Adrenal gland (tissue), 12 donors: ENCODE data around the gene KRT72. TPM values are rescaled to one million over a fixed set of nuclear protein-coding genes. Genes with fewer than 3 reads are reported as not detected.

Experiments used
- DNase-seq, 7 donors: peaks; one replicate each; pipeline ENCODE4 v3.0.0-alpha.2; 2019 to 2020
- H3K27ac ChIP-seq, 5 donors: fragments of 200-600 bp; sonication (generic) in 4 of 5; 1 replicate in 3 of 5; 2 replicates in 2 of 5; pipeline versions ENCODE4 v1.5.1 to v1.8.0; 2016 to 2020; ENCODE audit warnings: mild to moderate bottlenecking in 1 of 5
- H3K27me3 ChIP-seq: fragments of 200-600 bp; 2 replicates; pipeline ENCODE4 v1.8.0; 2021
- H3K36me3 ChIP-seq, 2 donors: fragments of 200-600 bp; replicated peaks in 1 of 2; 1 replicate in 1 of 2; 2 replicates in 1 of 2; pipeline versions ENCODE4 v1.5.1 to v1.8.0; 2018 to 2022
- H3K4me1 ChIP-seq, 2 donors: fragments of 200-600 bp; replicated peaks in 1 of 2; 1 replicate in 1 of 2; 2 replicates in 1 of 2; pipeline versions ENCODE4 v1.5.1 to v1.8.0; 2018 to 2021
- H3K4me3 ChIP-seq, 4 donors: fragments of 200-600 bp; sonication (generic) in 3 of 4; one replicate each; pipeline ENCODE4 v1.5.1; 2016 to 2018
- H3K9me3 ChIP-seq, 3 donors: fragments of 200-600 bp; sonication (generic) in 1 of 3; replicated peaks in 1 of 3; 1 replicate in 2 of 3; 2 replicates in 1 of 3; pipeline versions ENCODE4 v1.5.1 to v1.8.0; 2016 to 2021
- POLR2A ChIP-seq, 2 donors: fragments of 450-650 bp; IDR thresholded peaks; one replicate each; pipeline ENCODE4 v1.6.1; 2017; ENCODE audit warnings: antibody characterized with exemption in 2 of 2, mild to moderate bottlenecking in 2 of 2, moderate library complexity in 1 of 2
- WGBS, 4 donors: extraction: QIAGEN DNeasy Blood & Tissue Kit in 2 of 4; methylation state at CpG; one replicate each; pipeline versions ENCODE4 v1.1.5 to v1.1.7; 2013 to 2017; 5-methylcytosine and 5-hydroxymethylcytosine counted together
- intact Hi-C, 2 donors: fragments of 100-400 bp; cut with DNase I; formaldehyde crosslinking; loops; one replicate each; pipeline versions ENCODE4 v1.14.1 to v1.15.0; 2022 to 2023
- polyA plus RNA-seq, 3 donors: library from polyadenylated mRNA; stranded (reverse); fragments of 200-250 nt in 2 of 3; fragments of 350-450 nt in 1 of 3; fragmentation: Illumina TruSeq in 1 of 3; extraction: RNeasy Lipid Tissue Mini Kit (QIAGEN cat#74804) in 1 of 3; gene quantifications; one replicate each; pipeline ENCODE4 v1.2.3, GENCODE V29; 2013 to 2014
- total RNA-seq, 9 donors: library from RNA; depleted of rRNA in 4 of 9; stranded (reverse); fragments of >200 nt in 4 of 9; fragments of 120-200 nt in 1 of 9; fragmentation: NEBNext Ultra II Directional in 1 of 9; extraction: Animal tissue kit (Norgen Biotek cat#: 25700) in 1 of 9; gene quantifications; one replicate each; pipeline versions ENCODE4 v1.1.0 to v1.2.4, GENCODE V29; 2013 to 2023
- TF ChIP-seq, protein P1 (sequence below), 6 experiments: fragments of 450-650 bp in 4 of 6; fragments of 200-600 bp in 2 of 6; sonication (generic) in 1 of 6; IDR thresholded peaks; 1 replicate in 5 of 6; 2 replicates in 1 of 6; pipeline versions ENCODE4 v1.5.1 to v1.8.0; 2016 to 2021; ENCODE audit warnings: antibody characterized with exemption in 6 of 6, mild to moderate bottlenecking in 2 of 6, moderate library complexity in 1 of 6
- donor health status: healthy with polysubstance abuse.
- donor health status: Bipolar disorder and iron deficiency.
- donor health status: DM: yes; HTN: yes; CAD: no.
- donor health status: DM: no; HTN: no; CAD: no.
- donor health status: DM: no; HTN: no; CAD: no.
- donor health status: DM: yes; HTN: yes; CAD: no.

KRT72 gene
- total and polyA plus RNA-seq, 12 donors = 0.14 to 2.7 TPM; not detected in 10

DNA sequence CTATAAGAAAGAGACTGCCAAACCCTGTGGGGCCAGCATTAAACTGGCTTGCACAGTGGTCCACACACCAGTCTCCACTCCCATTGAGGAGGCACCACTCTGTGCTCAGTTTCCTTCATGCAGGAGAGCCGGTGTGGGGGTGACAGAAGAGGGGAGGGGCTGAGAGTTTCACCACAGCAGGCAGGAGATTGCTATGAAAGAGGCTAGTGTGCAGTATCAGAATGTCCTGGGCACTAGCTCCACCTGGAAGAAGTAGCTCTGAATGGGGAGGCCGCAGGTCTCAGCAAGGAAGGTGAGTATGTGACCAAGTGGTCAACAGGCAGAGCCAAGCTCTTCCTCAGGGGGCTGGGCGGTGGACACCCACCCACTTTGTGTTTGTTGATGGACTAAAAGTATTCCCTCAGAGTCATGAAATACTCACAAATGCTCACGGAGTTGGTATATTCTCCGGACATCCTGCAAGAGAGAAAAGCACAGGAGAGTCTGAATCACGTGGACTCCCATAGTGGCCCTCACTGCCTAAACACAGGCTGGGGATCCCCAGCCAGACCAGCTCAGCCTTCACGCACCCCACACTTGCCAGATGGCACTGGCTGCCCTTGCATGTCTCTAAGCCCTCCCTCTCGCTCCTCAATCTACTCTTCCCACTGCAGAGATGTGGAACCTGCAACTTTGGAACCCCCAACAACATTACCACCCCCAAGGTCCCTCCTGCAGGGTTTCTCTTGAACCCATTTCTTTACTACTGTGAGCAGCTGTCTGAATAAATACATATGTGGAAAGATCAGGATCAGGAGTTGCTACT, 7.8 kb upstream of the KRT72 start:
- Histone ChIP-seq H3K36me3 (no peaks in the 10 kb centered on the region), H3K4me3 (no peak overlapping the region), H3K27me3 (peaks cover 4% of the 10 kb centered on the region), H3K4me1 (no peaks in the 10 kb centered on the region), H3K27ac (no peak overlapping the region), H3K9me3 (no peaks in the 10 kb centered on the region)
- 65 to 76% (median 72%) methylated on average over 5 to 8 of the region's 8 CpGs for whole genome bisulfite sequencing, 4 donors
- TF ChIP-seq, protein P1, sequence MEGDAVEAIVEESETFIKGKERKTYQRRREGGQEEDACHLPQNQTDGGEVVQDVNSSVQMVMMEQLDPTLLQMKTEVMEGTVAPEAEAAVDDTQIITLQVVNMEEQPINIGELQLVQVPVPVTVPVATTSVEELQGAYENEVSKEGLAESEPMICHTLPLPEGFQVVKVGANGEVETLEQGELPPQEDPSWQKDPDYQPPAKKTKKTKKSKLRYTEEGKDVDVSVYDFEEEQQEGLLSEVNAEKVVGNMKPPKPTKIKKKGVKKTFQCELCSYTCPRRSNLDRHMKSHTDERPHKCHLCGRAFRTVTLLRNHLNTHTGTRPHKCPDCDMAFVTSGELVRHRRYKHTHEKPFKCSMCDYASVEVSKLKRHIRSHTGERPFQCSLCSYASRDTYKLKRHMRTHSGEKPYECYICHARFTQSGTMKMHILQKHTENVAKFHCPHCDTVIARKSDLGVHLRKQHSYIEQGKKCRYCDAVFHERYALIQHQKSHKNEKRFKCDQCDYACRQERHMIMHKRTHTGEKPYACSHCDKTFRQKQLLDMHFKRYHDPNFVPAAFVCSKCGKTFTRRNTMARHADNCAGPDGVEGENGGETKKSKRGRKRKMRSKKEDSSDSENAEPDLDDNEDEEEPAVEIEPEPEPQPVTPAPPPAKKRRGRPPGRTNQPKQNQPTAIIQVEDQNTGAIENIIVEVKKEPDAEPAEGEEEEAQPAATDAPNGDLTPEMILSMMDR (IDR thresholded peaks at IDR 0.05) = no peak
- peak in 2 of 7 donors; percentile 8 to 17 for DNase-seq
- intact Hi-C loops = no loop called here

DNA sequence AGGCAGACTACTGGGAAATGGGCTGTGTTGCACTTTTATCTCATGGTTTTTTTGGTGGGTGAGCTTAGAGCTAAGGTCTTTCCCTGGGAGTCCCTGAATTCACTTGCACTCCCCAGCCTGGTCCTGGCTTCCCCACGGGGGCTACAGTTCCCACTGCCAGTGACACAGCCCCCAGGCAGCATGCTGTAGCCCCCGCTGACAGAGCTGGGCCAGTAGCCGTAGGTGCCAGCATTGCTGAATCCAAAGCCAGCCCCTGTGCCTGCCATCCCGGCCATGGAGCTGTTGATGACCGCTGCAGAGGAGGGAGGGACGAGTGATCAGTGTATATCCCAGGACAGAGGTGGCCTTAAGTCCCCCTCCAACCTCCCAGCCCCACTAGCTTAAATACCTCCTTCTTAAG, 6.9 kb upstream of the KRT72 start:
- DNase-seq = peak in 1 of 7 donors; percentile 13
- intact Hi-C loops = no loop called here

DNA sequence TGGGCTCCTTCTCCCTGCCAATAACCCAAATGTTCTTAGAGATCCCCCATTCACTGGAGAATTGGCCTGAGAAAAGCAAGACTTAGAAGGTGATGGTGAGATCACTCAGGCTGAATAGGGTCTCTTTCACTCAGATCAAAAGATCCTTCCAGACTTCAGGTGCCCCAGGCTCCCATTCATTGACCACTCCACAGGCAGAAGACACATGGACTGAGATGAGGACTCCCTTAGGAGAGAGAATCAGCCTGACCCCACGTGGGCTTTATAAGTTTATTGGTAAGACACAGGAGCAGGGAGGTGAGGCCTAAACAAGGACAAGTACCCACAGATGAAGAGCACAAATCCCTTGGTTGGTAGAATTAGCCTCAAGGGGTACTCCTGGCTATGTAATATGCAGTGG, 6.1 kb upstream of the KRT72 start:
- TF ChIP-seq, protein P1 (IDR thresholded peaks at IDR 0.05) = no peak
- no peak for TF ChIP-seq POLR2A (IDR thresholded peaks at IDR 0.05)
- DNase-seq = peak in 1 of 7 donors; percentile 2
- Histone ChIP-seq H3K27me3 (peaks cover 10% of the 10 kb centered on the region), H3K4me1 (no peaks in the 10 kb centered on the region), H3K9me3 (no peaks in the 10 kb centered on the region), H3K27ac (no peak overlapping the region), H3K36me3 (no peaks in the 10 kb centered on the region), H3K4me3 (no peak overlapping the region)
- 14 to 89% (median 69%) methylated on average over 1 of the region's 1 CpG for WGBS, 4 donors
- intact Hi-C loops = no loop called here

More for the DNA sequence above, 6.9 kb upstream of the KRT72 start:
- H3K36me3 ChIP-seq = no peaks in the 10 kb centered on the region
- WGBS, 4 donors = 67 to 83% (median 76%) methylated on average over 1 to 6 of the region's 6 CpGs
- no peaks in the 10 kb centered on the region for H3K4me1 ChIP-seq
- H3K27ac ChIP-seq = no peak overlapping the region
- H3K4me3 ChIP-seq = no peak overlapping the region
- TF ChIP-seq, protein P1 (IDR thresholded peaks at IDR 0.05) = no peak
- TF ChIP-seq POLR2A (IDR thresholded peaks at IDR 0.05) = no peak
- peaks cover 4% of the 10 kb centered on the region for H3K27me3 ChIP-seq
- no peaks in the 10 kb centered on the region for H3K9me3 ChIP-seq

DNA sequence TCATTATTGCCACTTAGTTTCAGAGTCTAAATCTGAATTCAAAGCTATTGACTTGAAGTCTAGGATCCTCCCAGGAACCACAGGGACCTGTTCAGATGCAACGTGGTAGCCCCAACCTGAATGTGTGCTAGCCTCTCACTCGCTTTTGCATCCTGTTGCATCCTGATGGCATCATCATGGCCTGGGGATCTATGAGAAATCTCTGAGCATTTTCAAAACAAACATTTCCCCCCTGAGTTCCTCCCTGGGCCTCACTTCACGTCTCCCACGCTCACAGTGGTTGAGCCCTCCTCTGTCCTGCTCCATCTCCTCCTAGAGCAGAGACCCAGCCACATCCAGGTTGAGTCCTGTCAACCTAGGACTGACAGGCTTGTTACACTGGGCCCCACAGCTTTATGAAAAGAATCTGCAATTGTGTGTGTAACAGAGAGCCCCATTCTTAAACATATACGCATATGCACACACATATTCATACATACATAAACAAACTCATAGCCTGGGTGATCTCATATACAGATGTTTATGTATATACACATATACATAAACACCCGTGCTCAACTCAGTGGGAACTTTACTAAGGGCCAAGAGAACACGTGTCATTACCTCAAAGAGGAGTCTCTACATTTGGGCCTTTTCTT, 5.4 kb upstream of the KRT72 start:
- peaks cover 16% of the 10 kb centered on the region for H3K27me3 ChIP-seq
- no peaks in the 10 kb centered on the region for H3K4me1 ChIP-seq
- no peak for DNase-seq
- intact Hi-C loops = no loop called here
- no peak overlapping the region for H3K4me3 ChIP-seq
- H3K27ac ChIP-seq = no peak overlapping the region
- TF ChIP-seq POLR2A (IDR thresholded peaks at IDR 0.05) = no peak
- TF ChIP-seq, protein P1 (IDR thresholded peaks at IDR 0.05) = no peak
- no peaks in the 10 kb centered on the region for H3K9me3 ChIP-seq
- no peaks in the 10 kb centered on the region for H3K36me3 ChIP-seq
- 84 to 87% (median 86%) methylated on average over 7 of the region's 7 CpGs for WGBS, 4 donors
